H9 (cell line): Measurements from ENCODE around the gene AP1B1. TPM values are rescaled to one million over a fixed set of nuclear protein-coding genes. Genes with fewer than 3 reads are reported as not detected.
"Not testable (repeated sequence)": the region's sequence is repeated elsewhere in the genome, so short reads cannot be mapped to it uniquely, and the experiment has no call there.

Experiments used
- DNase-seq: peaks from one replicate; pipeline ENCODE4 v3.0.0-alpha.2; 2017
- H2AFZ ChIP-seq: one replicate; pipeline ENCODE4 v1.6.1; 2013; ENCODE audit warnings: mild to moderate bottlenecking, low read length, control low read depth, moderate library complexity
- H2AK5ac ChIP-seq: 2 replicates; pipeline ENCODE4 v1.6.1; 2013; ENCODE audit warnings: low read length, control low read depth, mixed read lengths; ENCODE audit not compliant: insufficient read length
- H2BK120ac ChIP-seq: one replicate; pipeline ENCODE4 v1.6.1; 2013; ENCODE audit warnings: low read depth, mild to moderate bottlenecking, low read length, control low read depth, inconsistent platforms; ENCODE audit not compliant: poor library complexity, severe bottlenecking
- H2BK12ac ChIP-seq: 2 replicates; pipeline ENCODE4 v1.6.1; 2013; ENCODE audit warnings: low read length, control low read depth, mixed read lengths, low read depth; ENCODE audit not compliant: insufficient read length
- H2BK15ac ChIP-seq: 2 replicates; pipeline ENCODE4 v1.6.1; 2013; ENCODE audit warnings: low read depth, low read length, control low read depth
- H2BK20ac ChIP-seq: one replicate; pipeline ENCODE4 v1.6.1; 2013; ENCODE audit warnings: low read depth, mild to moderate bottlenecking, low read length, control low read depth, inconsistent platforms; ENCODE audit not compliant: poor library complexity, severe bottlenecking
- H2BK5ac ChIP-seq: 2 replicates; pipeline ENCODE4 v1.6.1; 2013; ENCODE audit warnings: low read length, control low read depth, mixed read lengths; ENCODE audit not compliant: insufficient read length
- H3K14ac ChIP-seq: 2 replicates; pipeline ENCODE4 v1.6.1; 2013; ENCODE audit warnings: low read length, control low read depth; ENCODE audit not compliant: insufficient read depth
- H3K18ac ChIP-seq: 2 replicates; pipeline ENCODE4 v1.6.1; 2013; ENCODE audit warnings: low read depth, mild to moderate bottlenecking, mixed read lengths, low read length, control low read depth; ENCODE audit not compliant: insufficient read length
- H3K23ac ChIP-seq: 2 replicates; pipeline ENCODE4 v1.6.1; 2013; ENCODE audit warnings: low read length, control low read depth, mixed read lengths, low read depth; ENCODE audit not compliant: insufficient read length
- H3K23me2 ChIP-seq: 2 replicates; pipeline ENCODE4 v1.6.1; 2013; ENCODE audit warnings: low read depth, mild to moderate bottlenecking, mixed read lengths, low read length, control low read depth; ENCODE audit not compliant: insufficient read length, poor library complexity, severe bottlenecking
- H3K27ac ChIP-seq: 2 replicates; pipeline ENCODE4 v1.5.1; 2013; ENCODE audit warnings: low read length, control low read depth, mixed read lengths, low read depth; ENCODE audit not compliant: insufficient read length
- H3K27me3 ChIP-seq: 2 replicates; pipeline ENCODE4 v1.6.1; 2013; ENCODE audit warnings: low read length, control low read depth, inconsistent platforms; ENCODE audit not compliant: insufficient read depth
- H3K4ac ChIP-seq: 2 replicates; pipeline ENCODE4 v1.6.1; 2013; ENCODE audit warnings: low read depth, mild to moderate bottlenecking, control low read depth, inconsistent platforms, low read length, moderate library complexity
- H3K4me1 ChIP-seq: 2 replicates; pipeline ENCODE4 v1.6.1; 2013; ENCODE audit warnings: low read length, control low read depth, inconsistent platforms; ENCODE audit not compliant: insufficient read depth
- H3K4me2 ChIP-seq: 2 replicates; pipeline ENCODE4 v1.6.1; 2013; ENCODE audit warnings: low read length, control low read depth, mixed read lengths; ENCODE audit not compliant: insufficient read length, insufficient read depth
- H3K56ac ChIP-seq: 2 replicates; pipeline ENCODE4 v1.6.1; 2013; ENCODE audit warnings: low read depth, mild to moderate bottlenecking, mixed read lengths, low read length, control low read depth; ENCODE audit not compliant: insufficient read length
- H3K79me1 ChIP-seq: 2 replicates; pipeline ENCODE4 v1.6.1; 2013; ENCODE audit warnings: low read depth, mild to moderate bottlenecking, moderate library complexity, low read length, control low read depth, inconsistent platforms; ENCODE audit not compliant: insufficient read depth, poor library complexity, severe bottlenecking
- H3K79me2 ChIP-seq: 2 replicates; pipeline ENCODE4 v1.6.1; 2013; ENCODE audit warnings: low read length, control low read depth, inconsistent platforms; ENCODE audit not compliant: insufficient read depth
- H3K9ac ChIP-seq: 2 replicates; pipeline ENCODE4 v1.6.1; 2013; ENCODE audit warnings: low read length, control low read depth, mixed read lengths; ENCODE audit not compliant: insufficient read length; ENCODE audit errors: extremely low read depth
- H3K9me3 ChIP-seq: one replicate; pipeline ENCODE4 v1.6.1; 2013; ENCODE audit warnings: low read depth, low read length, inconsistent platforms; ENCODE audit not compliant: control insufficient read depth
- H3T11ph ChIP-seq: one replicate; pipeline ENCODE4 v1.6.1; 2013; ENCODE audit warnings: mild to moderate bottlenecking, low read length, control low read depth, inconsistent platforms
- H4K20me1 ChIP-seq: one replicate; pipeline ENCODE4 v1.6.1; 2013; ENCODE audit not compliant: control insufficient read depth, insufficient read length, insufficient read depth
- H4K5ac ChIP-seq: 2 replicates; pipeline ENCODE4 v1.6.1; 2013; ENCODE audit warnings: low read depth, mild to moderate bottlenecking, mixed read lengths, low read length, control low read depth; ENCODE audit not compliant: insufficient read length
- H4K8ac ChIP-seq: replicated peaks from 2 replicates; pipeline ENCODE4 v1.6.1; 2013; ENCODE audit warnings: low read length, control low read depth, mixed read lengths, low read depth; ENCODE audit not compliant: insufficient read length
- H4K91ac ChIP-seq: 2 replicates; pipeline ENCODE4 v1.6.1; 2013; ENCODE audit warnings: low read depth, mild to moderate bottlenecking, moderate library complexity, mixed read lengths, low read length, control low read depth; ENCODE audit not compliant: insufficient read length
- H3K27ac Mint-ChIP-seq, 3 experiments: 2 replicates in 2 of 3; 3 replicates in 1 of 3; pipeline ENCODE4 v1.8.0; 2020 to 2021; ENCODE audit warnings: mixed read lengths in 3 of 3, mild to moderate bottlenecking in 1 of 3, moderate library complexity in 1 of 3
- H3K27me3 Mint-ChIP-seq: 2 replicates; pipeline ENCODE4 v1.8.0; 2021; ENCODE audit warnings: low read depth, mild to moderate bottlenecking, moderate library complexity, mixed read lengths
- H3K36me3 Mint-ChIP-seq, 3 experiments: 2 replicates in 2 of 3; 3 replicates in 1 of 3; pipeline ENCODE4 v1.8.0; 2020 to 2021; ENCODE audit warnings: low read depth in 3 of 3, mixed read lengths in 3 of 3; ENCODE audit not compliant: insufficient read depth in 1 of 3
- H3K4me1 Mint-ChIP-seq, 2 experiments: 2 replicates each; pipeline ENCODE4 v1.8.0; 2020; ENCODE audit warnings: mixed read lengths in 2 of 2
- H3K4me3 Mint-ChIP-seq, 2 experiments: 2 replicates in 1 of 2; 3 replicates in 1 of 2; pipeline ENCODE4 v1.8.0; 2020 to 2021; ENCODE audit warnings: mild to moderate bottlenecking in 2 of 2, mixed read lengths in 2 of 2, moderate library complexity in 1 of 2
- H3K9me3 Mint-ChIP-seq, 2 experiments: 2 replicates in 1 of 2; 3 replicates in 1 of 2; pipeline ENCODE4 v1.8.0; 2020; ENCODE audit warnings: mild to moderate bottlenecking in 2 of 2, mixed read lengths in 2 of 2, moderate library complexity in 1 of 2
- WGBS: extraction: QIAGEN DNeasy Blood & Tissue Kit; methylation state at CpG from one replicate; pipeline ENCODE4 v1.1.7; 2013; ENCODE audit warnings: missing lambda C conversion rate, low lambda C conversion rate, mixed read lengths; ENCODE audit not compliant: insufficient read length; ENCODE audit errors: extremely low coverage; 5-methylcytosine and 5-hydroxymethylcytosine counted together
- total RNA-seq: library from RNA; stranded (reverse); gene quantifications from 2 replicates; pipeline ENCODE4 v1.2.1, GENCODE V29; 2021

The AP1B1 gene
- total RNA-seq, 1 experiment from 2014 or later = 64.0 TPM

DNA sequence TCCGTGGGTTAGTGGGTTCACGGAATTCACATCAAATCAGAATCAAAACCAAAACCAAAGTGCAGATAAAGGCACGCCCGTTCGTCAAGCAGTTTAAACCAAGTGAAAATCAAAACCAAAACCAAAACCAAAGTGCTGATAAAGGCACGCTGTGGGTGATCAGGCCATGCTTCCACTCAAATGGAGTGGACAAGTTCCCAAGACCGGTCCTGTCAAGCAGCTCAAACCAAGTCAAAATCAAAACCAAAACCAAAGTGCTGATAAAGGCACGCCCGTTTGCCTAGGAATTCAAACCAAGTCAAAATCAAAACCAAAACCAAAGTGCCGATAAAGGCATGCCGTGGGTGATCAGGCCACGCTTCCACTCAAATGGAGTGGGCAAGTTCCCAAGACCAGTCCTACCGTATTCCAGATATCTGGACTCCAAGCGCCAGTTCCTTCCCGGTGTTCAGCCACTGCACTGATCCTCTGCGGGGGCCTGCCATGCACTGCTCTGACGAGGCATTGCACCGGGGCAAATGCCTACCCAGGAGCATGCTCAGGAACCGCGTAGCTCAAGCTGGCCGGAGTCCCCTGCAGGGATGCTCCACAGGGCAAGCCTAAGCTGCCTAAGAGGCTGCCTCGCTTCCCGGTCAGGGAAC lies 26.7 kb upstream of the AP1B1 start:
- H3K9ac ChIP-seq, H3K4me1 ChIP-seq, H3K27me3 ChIP-seq, H2BK12ac ChIP-seq, H2BK5ac ChIP-seq, H2BK120ac ChIP-seq, H3K27me3 Mint-ChIP-seq, H3K79me1 ChIP-seq, H4K91ac ChIP-seq, H3K79me2 ChIP-seq, H2BK15ac ChIP-seq, H4K5ac ChIP-seq, H3T11ph ChIP-seq, H3K36me3 Mint-ChIP-seq, H3K4ac ChIP-seq, H3K56ac ChIP-seq, H2AK5ac ChIP-seq, H4K20me1 ChIP-seq, H3K27ac ChIP-seq, H3K4me2 ChIP-seq, H3K23ac ChIP-seq, H3K23me2 ChIP-seq, H2BK20ac ChIP-seq, H3K14ac ChIP-seq, H3K18ac ChIP-seq, H3K9me3 ChIP-seq, H3K9me3 Mint-ChIP-seq, H4K8ac ChIP-seq, H3K4me3 Mint-ChIP-seq, H3K27ac Mint-ChIP-seq: not testable (repeated sequence)
- peaks cover 14 to 17% of the 10 kb centered on the region in 2 experiments for H3K4me1 Mint-ChIP-seq
- DNase-seq = peak; percentile 43
- peak overlapping the region; percentile 22 for H2AFZ ChIP-seq
- no CpG with 5 or more reads among the region's 23 CpGs for WGBS
